HEK293T (cell line): Measurements from ENCODE around the gene GNA12.

Experiments
- ARNT ChIP-seq: fragments of 450-650 bp; IDR thresholded peaks from 2 replicates; pipeline ENCODE4 v1.6.1; 2017; ENCODE audit warnings: mild to moderate bottlenecking
- BHLHE40 ChIP-seq: fragments of 450-650 bp; IDR thresholded peaks from 2 replicates; pipeline ENCODE4 v1.6.1; 2016; ENCODE audit warnings: mild to moderate bottlenecking, moderate library complexity, borderline replicate concordance
- CTBP1 ChIP-seq: fragments of 450-650 bp; IDR thresholded peaks from 2 replicates; pipeline ENCODE4 v1.6.1; 2016; ENCODE audit warnings: borderline replicate concordance
- ELF4 ChIP-seq: fragments of 450-650 bp; IDR thresholded peaks from 2 replicates; pipeline ENCODE4 v1.6.1; 2017; ENCODE audit warnings: antibody characterized with exemption
- FOXA1 ChIP-seq: fragments of 450-650 bp; IDR thresholded peaks from 2 replicates; pipeline ENCODE4 v1.6.1; 2016; ENCODE audit warnings: mild to moderate bottlenecking
- FOXK2 ChIP-seq: fragments of 450-650 bp; IDR thresholded peaks from 2 replicates; pipeline ENCODE4 v1.6.1; 2016; ENCODE audit warnings: mild to moderate bottlenecking
- L3MBTL2 ChIP-seq: fragments of 450-650 bp; conservative IDR thresholded peaks from 2 replicates; pipeline ENCODE4 v1.6.1; 2016; ENCODE audit warnings: mild to moderate bottlenecking
- LEF1 ChIP-seq: fragments of 450-650 bp; IDR thresholded peaks from 2 replicates; pipeline ENCODE4 v1.6.1; 2017; ENCODE audit warnings: mild to moderate bottlenecking, borderline replicate concordance
- SP1 ChIP-seq: fragments of 450-650 bp; IDR thresholded peaks from 2 replicates; pipeline ENCODE4 v1.6.1; 2017
- SUZ12 ChIP-seq: fragments of 450-650 bp; IDR thresholded peaks from 2 replicates; pipeline ENCODE4 v1.6.1; 2016; ENCODE audit warnings: mild to moderate bottlenecking
- ZNF384 ChIP-seq: fragments of 450-650 bp; IDR thresholded peaks from 2 replicates; pipeline ENCODE4 v1.6.1; 2016

- TF ChIP-seq FOXK2 (no peak), BHLHE40 (no peak), L3MBTL2 (no peak), SP1 (no peak), SUZ12 (no peak), ZNF384 (no peak), ARNT (no peak), CTBP1 (no peak), ELF4 (no peak), LEF1 (no peak), FOXA1 (no peak)
These were observed 35.2 kb upstream of the GNA12 start for GRCh38 chr7:2879354-2879753.
